GM23248 (cell line): ENCODE results near the gene PPP2R2B.

Experiments
- EZH2 ChIP-seq: fragments of 200-600 bp; sonication (generic); IDR thresholded peaks from 2 replicates; pipeline ENCODE4 v1.6.1; 2018; ENCODE audit warnings: antibody characterized with exemption, mild to moderate bottlenecking; ENCODE audit not compliant: insufficient read depth, poor library complexity, severe bottlenecking
- EZH2phosphoT487 ChIP-seq: fragments of 200-600 bp; sonication (generic); IDR thresholded peaks from 2 replicates; pipeline ENCODE4 v1.6.1; 2018; ENCODE audit warnings: antibody characterized with exemption, moderate library complexity, mild to moderate bottlenecking, low read depth; ENCODE audit not compliant: insufficient read depth

GRCh38 chr5:146849694-146850303 lies 28.8 kb downstream of the PPP2R2B start:
- no peak for TF ChIP-seq EZH2
- TF ChIP-seq EZH2phosphoT487, result no peak
